ENCODE measurements around the gene SSU72. TPM values are rescaled to one million over a fixed set of nuclear protein-coding genes. Genes with fewer than 3 reads are reported as not detected.

The SSU72 gene
- total and polyA plus RNA-seq, 2 donors (not counting 3 experiments of a cell fraction or from before 2014, with no cell fraction given): 85.9 to 129 TPM

DNA sequence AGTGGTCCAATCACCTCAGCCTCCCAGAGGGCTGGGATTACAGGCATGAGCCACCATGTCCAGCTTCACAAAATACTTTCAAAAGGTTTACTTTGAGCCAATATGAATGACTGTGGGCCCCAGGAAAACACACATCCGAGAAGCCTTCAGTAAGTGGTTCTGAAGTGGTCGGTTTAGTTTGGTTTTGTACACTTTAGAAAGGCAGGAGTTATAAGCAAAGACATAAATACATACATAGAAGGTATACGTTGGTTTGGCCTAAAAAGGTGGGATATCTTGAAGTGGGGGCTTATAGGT is 37.4 kb upstream of the SSU72 start:
- Histone ChIP-seq H3K9me1 (replicated peaks; ENCODE audit: control insufficient read depth, extremely low read depth, insufficient read depth, low read length) (no peaks in the 10 kb centered on the region), H3K27ac (ENCODE audit: insufficient read depth, low read depth, low read length) (no peak overlapping the region), H2AFZ (ENCODE audit: low read depth, low read length) (no peak overlapping the region), H3K4me1 (ENCODE audit: control insufficient read depth, extremely low read depth, insufficient read depth, low read length) (peaks cover 16% of the 10 kb centered on the region), H3K79me2 (ENCODE audit: control insufficient read depth, insufficient read depth, low read length) (peaks cover 3% of the 10 kb centered on the region), H3K9ac (replicated peaks; ENCODE audit: extremely low read depth, insufficient read depth, low read length) (no peak overlapping the region), H3K36me3 (ENCODE audit: control insufficient read depth in 2 of 2, extremely low read depth in 1 of 2, insufficient read depth in 2 of 2, low read length in 2 of 2) (no peaks in the 10 kb centered on the region), H3K27me3 (ENCODE audit: control insufficient read depth in 2 of 2, insufficient read depth in 2 of 2, low read length in 2 of 2) (no peaks in the 10 kb centered on the region), H3K4me3 (replicated peaks in 1 of 3; ENCODE audit: insufficient read depth in 1 of 3, low read depth in 1 of 3, low read length in 3 of 3) (no peak overlapping the region), H4K20me1 (replicated peaks; ENCODE audit: control insufficient read depth, extremely low read depth, insufficient read depth, low read length) (no peaks in the 10 kb centered on the region), H3K9me3 (replicated peaks; ENCODE audit: control insufficient read depth, insufficient read depth, low read length) (no peaks in the 10 kb centered on the region), H3K4me2 (ENCODE audit: insufficient read depth, low read length) (no peak overlapping the region)
- TF ChIP-seq, protein P1, sequence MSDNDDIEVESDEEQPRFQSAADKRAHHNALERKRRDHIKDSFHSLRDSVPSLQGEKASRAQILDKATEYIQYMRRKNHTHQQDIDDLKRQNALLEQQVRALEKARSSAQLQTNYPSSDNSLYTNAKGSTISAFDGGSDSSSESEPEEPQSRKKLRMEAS (IDR thresholded peaks at IDR 0.05; ENCODE audit: insufficient read depth, insufficient read length): no peak
- TF ChIP-seq MYC (IDR thresholded peaks at IDR 0.05; ENCODE audit: low read depth, low read length): no peak
- no peak for TF ChIP-seq POLR2A (IDR thresholded peaks at IDR 0.05; ENCODE audit: low read depth, low read length)
- TF ChIP-seq POLR2AphosphoS5 (IDR thresholded peaks at IDR 0.05; ENCODE audit: insufficient read depth, low read depth, low read length): no peak
- TF ChIP-seq GATA2 (IDR thresholded peaks at IDR 0.05; ENCODE audit: insufficient read depth, insufficient read length, low read depth, low read length): no peak
- TF ChIP-seq, protein P2, sequence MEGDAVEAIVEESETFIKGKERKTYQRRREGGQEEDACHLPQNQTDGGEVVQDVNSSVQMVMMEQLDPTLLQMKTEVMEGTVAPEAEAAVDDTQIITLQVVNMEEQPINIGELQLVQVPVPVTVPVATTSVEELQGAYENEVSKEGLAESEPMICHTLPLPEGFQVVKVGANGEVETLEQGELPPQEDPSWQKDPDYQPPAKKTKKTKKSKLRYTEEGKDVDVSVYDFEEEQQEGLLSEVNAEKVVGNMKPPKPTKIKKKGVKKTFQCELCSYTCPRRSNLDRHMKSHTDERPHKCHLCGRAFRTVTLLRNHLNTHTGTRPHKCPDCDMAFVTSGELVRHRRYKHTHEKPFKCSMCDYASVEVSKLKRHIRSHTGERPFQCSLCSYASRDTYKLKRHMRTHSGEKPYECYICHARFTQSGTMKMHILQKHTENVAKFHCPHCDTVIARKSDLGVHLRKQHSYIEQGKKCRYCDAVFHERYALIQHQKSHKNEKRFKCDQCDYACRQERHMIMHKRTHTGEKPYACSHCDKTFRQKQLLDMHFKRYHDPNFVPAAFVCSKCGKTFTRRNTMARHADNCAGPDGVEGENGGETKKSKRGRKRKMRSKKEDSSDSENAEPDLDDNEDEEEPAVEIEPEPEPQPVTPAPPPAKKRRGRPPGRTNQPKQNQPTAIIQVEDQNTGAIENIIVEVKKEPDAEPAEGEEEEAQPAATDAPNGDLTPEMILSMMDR (IDR thresholded peaks at IDR 0.05; ENCODE audit: extremely low read depth in 1 of 2, insufficient read depth in 1 of 2, low read depth in 1 of 2, low read length in 2 of 2): no peak
- TF ChIP-seq JUN (IDR thresholded peaks at IDR 0.05; ENCODE audit: borderline replicate concordance, insufficient read depth, insufficient read length, low read depth): no peak
- TF ChIP-seq FOS (IDR thresholded peaks at IDR 0.05; ENCODE audit: borderline replicate concordance, insufficient read depth, low read length): no peak
- no peak for TF ChIP-seq EZH2 (IDR thresholded peaks at IDR 0.05; ENCODE audit: borderline replicate concordance, low read depth, low read length, severe bottlenecking)
- DNase-seq (ENCODE audit: low read depth, low spot score) (no peak), FAIRE-seq (no peak)
- ChIA-PET POLR2A (no interaction called here), CTCF (no interaction called here)
- intact Hi-C loops (cut with micrococcal nuclease): no loop called here
- dilution Hi-C loops (cut with MboI; ENCODE audit: extremely low pct_ligation_motif_present, low sequenced_read_pairs): no loop called here
- no TSS peak for BruUV-seq (replicated peaks)
